ENCODE measurements around the gene LMNA.
"Not testable (repeated sequence)": the region's sequence is repeated elsewhere in the genome, so short reads cannot be mapped to it uniquely, and the experiment has no call there.

LMNA gene

DNA sequence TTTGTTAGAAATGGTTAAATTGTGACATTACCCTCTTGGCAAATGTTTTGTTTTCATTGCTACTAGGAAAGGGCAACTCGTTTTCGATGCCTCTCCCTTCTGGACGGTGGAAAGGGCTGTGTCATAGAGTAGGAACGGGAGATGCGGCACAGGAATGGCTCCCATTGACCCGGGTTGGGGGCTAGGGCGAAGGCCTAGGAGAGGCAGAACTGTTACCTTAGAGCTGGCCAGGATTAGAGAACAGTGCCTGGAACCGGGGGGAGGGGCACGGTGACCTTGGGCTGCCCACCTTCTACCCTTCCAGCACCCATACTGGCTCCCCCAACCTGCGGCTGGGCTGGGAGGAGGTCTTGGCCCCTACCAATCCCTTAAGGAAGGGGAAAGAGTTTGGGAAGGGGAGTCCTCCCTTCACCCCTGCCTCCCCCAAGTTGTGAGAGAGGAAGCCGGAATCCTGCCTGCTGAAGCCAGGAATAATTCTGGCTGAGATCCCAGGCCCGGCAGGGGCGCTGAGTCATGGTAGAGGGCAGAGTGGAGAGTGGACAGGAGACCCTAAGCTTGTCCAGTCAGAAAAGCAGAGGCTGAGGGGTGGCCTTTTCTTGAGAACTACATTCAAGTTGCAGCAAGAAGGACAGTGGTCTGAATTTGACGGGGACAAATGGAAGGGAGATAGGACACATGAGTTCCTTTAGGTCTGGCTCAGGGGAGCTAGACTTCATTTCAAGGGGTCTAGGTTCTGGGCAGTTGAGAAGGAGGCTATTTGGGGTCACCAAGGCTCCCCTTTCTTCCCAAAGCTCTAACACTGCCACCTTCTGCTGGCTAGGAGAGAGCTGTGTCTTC lies 8.2 kb downstream of the LMNA start:
- DNase-seq = no peak

DNA sequence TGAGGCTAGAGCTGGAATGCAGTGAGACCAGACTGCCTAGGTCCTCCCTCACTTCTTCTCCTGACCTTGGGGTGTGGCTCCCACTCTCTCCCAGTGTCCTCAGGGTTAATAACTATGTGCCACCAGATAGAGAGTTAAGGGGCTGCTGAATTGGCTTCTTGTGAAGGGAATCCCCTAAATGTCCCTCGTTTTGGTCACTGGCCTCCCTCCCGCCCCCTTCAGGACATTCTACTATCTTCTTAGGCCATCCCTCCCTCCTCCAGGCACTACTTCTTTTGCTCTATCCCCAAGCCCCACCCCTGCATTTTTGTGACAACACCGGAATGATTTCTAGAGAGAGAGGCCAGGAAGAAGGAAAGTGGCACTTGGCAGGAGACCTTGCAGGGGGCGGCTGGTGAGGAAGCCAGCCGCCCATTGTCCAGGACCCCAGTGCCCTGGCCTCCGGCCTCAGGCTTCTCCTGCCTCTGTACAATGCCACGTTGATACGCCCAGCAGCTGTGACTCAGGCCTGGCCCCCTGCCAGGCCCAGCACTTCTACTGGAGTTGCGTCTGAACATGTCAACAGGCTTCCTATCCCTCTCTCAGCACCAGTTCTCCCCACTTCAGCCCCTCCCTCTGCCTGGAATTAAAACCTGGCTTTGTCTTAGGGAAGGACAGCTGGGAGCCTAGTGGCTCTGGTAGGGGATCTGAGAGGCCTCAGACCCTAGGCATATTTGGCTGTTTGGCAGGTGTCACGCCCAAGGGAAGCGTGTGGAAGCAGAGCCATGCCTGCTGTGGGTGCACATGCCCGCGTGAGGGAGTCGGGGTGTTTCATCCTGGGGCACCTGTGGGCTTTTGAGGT lies 9.1 kb downstream of the LMNA start:
- peak in 1 of 2 donors; percentile 53 for DNase-seq

DNA sequence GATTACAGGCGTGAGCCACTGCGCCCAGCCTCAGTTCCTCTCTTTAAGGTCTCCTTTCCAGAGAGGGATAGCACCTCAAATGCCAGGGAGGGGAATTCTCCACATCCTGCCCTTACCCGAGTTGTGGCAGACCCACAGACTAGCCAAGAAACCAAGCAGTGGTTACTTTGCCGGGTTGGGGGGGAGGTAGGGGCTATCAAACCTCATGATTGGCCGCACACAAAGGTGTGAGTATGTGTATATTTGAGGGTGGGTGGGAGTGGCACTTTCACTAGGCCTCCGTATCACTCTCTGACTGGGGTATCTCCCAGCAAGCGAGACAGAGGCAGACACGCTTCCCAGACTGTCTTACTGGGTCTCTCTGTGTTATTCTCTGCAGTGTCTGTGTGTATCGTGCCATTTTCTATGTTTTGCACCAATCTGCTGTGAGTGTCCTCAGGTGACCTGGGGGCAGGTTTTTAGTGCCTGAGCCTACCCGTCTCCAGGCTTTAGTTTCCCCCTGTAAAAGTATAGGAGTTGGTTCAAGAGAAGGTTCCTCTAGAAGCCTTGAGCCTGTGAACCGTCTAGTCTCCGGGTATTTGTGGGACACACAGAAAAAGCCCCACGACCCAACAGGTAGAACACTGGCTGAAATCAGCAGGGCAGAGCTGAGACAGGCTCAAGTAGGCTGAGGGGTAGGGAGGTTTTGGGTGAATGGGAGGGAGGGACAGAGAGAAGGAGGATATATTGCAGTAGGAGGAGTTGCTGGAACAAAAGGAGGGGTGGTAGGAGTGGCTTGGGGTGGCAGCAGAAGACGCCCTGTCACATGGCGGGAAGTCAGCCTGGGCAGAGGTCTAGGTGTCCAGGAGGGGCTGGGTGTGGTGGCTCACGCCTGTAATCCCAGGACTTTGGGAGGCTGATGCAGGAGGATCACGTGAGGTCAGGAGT lies 10.3 kb downstream of the LMNA start:
- no peak for DNase-seq

DNA sequence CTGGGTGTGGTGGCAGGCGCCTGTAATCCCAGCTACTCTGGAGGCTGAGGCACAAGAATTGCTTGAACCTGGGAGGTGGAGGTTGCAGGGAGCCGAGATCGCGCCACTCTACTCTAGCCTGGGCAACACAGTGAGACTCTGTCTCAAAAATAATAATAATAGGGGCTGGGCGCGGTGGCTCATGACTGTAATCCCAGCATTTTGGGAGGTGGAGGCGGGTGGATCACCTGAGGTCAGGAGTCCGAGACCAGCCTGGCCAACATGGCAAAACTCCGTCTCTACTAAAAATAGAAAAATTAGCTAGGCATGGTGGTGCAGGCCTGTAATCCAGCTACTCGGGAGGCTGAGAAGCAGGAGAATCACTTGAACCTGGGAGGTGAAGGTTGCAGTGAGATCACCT lies 11.0 kb downstream of the LMNA start:
- not testable (repeated sequence) for DNase-seq

DNA sequence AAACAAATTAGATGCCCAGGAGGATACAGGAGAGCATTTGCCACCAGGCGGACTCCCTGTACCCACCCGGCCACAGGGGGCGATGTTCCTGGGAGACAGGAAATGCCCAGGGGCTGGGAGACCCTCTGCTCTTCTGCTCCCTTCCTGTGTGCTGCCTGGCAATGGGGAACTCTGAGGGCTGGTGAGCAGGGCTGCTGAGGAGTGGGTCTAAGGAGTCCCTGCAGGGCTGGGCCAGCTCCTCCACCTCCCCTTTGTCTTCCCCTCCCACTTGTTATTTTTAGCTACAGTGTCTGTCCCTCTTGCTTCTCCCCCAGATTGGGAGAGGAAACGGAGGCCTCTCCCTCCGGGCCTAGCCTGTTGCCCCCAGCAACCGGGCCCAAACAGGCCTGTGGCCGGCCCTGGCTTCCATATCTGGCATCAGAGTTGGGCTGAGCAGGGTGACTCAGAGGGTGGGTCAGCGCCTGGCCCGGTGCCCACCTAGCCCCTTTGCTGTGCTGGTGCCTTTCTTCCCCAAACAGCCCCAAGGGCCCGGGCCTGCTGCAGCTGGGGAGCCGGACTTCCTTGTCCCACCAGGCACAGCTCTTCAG lies 11.6 kb downstream of the LMNA start:
- DNase-seq = peak in 1 of 2 donors; percentile 40

DNA sequence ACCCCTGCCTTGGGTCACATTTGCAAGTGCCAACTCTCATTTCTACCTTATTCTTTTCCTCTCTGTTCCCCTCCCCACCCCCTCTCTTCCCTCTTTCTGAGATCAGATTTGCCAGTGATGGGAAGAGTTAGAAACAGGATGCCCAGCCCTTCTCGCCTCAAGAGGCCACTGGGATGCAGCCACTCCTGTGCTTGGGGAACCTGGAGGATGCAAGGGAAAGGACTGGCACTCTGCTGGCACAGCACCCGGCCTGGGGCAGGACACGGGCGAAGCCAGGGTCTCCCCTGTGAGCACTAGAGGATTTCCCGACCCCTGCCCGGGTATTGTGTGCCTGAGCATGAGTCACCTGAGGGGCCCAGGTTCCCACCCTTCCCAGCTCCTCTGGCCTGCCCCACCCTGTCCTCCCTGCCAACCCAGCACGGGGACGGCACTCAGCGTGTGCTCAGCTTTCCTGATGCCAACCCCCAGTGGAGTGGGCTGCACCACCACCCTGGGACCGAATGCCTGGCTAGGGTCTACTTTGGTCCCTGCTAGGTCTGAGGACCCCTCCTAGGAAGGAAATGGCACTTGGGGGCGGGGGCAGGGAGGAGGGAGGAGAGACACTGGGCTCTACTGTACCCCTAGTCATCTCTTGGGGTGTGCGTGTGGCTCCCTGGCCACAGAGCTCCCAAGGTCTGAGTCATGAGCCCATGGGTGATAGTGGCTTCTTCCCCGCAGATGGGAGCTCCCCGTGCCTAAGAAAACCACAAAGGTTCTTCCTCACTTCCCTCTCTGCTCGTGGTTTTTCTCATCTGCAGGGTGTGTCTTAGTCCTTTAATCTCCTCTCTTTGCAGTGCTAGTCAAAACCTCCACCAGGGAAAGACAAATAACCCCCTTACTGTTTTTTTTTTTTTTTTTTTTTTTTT lies 12.4 kb downstream of the LMNA start:
- DNase-seq = peak; percentile 67 to 75

DNA sequence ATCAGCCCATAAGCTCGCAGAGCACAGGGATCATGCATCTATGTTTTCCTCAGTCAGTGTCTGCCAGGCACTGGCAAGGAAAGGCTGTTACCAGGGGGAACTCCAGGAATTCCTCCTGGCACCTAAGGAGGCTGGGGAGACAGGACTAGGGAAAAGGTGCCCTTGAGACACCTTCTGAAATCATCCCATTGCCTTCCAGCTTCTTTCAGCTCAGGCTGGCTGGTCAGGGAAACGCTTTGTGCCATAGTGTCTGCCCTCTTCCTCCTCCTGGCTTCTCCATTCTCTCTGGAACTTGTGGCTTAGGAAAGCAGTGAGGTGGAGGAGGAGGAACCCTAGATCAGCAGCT lies 13.8 kb downstream of the LMNA start:
- DNase-seq = no peak

DNA sequence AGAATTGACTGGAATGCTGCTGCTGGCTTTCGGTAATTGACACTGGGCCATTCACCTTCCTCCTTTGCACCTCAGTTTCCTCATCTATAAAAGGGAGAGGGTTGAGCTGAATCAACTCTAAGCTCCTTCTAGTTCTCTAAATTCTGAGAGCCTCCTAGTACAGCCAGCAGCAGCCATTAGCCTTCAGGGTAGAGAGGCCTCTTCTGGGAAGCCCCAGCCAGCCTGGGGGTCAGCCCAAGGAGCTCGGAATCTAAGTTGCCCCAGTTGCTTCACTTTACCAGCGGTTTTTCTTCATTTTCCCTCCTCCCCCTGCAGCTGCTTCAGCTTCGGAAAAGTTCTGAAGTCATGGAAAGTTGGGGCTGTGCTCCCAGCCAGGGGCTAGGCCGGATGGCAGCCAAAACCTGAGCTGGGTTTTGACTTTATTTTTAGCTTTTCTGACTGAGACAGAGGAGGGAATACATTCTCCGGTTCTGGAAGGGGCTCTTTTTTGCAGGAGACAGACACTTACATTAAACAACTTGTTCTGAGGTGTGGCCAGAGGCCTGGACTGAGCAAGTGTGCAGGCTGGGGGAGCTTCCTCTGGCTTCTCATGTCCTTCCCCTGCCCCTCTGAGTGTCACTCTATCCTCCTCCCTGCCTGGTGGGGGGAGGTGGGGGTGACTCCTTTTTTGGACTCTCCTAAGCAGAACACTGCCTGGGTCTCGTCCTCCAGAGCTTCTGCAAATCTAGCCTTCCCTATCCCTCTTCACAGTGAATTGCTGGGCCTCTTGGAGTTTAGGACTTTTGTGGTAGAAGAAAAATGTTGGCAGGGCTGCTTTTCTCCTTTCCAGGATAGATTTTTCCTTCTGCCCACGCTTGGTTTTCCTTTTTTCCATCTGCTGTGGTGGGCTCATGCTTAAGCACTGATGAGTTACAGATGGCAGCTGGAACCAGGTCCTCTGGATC lies 14.4 kb downstream of the LMNA start:
- no peak for DNase-seq

DNA sequence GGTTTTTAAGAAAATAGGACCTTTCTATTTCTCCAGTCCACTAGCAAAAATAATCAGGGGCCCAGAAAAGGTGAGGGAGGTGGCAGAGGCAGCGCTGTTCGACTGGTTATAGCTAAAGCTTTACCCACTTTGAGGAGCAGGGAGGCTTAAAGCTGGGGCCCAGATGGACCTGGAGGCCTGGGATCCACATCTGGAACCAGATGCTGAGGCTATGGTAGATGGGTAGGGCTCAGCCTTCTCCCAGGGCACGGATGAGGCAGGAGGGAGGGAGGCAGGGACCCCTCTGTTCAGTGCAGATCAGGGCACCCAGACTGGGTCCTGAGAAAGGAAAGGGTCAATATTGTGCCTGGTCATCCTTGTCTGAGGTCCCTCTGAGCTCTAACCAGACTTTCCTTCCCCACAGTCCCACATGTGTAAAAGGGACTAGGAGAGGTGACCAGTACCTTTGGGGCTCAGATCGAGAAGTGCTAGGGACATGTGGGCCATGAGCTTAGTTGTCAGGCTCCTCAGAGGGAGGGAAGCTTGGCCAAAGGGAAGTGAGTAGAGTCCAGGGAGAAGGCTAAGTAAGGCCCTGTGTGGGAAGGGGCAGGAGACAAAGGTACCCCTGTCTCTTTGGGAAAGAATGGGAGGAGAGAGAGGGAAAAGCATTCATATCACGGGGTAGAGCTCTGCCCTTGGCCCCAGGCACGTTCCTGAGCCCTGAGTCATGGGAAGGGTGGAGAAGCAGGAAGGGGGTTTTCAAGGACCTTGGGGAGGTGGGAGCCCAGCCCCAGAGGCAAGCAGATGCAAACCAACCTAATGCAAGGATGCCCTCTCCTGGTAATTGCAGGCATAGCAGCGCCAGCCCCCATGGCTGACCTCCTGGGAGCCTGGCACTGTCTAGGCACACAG lies 15.4 kb downstream of the LMNA start:
- peak; percentile 87 to 88 for DNase-seq

DNA sequence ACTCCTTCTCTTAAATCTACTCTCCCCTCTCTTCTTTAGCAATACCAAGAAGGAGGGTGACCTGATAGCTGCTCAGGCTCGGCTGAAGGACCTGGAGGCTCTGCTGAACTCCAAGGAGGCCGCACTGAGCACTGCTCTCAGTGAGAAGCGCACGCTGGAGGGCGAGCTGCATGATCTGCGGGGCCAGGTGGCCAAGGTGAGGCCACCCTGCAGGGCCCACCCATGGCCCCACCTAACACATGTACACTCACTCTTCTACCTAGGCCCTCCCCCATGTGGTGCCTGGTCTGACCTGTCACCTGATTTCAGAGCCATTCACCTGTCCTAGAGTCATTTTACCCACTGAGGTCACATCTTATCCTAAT lies 16.0 kb downstream of the LMNA start:
- DNase-seq = no peak

DNA sequence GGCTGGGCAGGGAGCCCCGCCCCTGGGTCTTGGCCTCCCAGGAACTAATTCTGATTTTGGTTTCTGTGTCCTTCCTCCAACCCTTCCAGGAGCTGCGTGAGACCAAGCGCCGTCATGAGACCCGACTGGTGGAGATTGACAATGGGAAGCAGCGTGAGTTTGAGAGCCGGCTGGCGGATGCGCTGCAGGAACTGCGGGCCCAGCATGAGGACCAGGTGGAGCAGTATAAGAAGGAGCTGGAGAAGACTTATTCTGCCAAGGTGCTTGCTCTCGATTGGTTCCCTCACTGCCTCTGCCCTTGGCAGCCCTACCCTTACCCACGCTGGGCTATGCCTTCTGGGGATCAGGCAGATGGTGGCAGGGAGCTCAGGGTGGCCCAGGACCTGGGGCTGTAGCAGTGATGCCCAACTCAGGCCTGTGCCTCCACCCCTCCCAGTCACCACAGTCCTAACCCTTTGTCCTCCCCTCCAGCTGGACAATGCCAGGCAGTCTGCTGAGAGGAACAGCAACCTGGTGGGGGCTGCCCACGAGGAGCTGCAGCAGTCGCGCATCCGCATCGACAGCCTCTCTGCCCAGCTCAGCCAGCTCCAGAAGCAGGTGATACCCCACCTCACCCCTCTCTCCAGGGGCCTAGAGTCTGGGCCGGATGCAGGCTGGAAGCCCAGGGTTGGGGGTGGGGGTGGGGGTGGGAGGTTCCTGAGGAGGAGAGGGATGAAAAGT lies 20.4 kb downstream of the LMNA start:
- no peak for DNase-seq

DNA sequence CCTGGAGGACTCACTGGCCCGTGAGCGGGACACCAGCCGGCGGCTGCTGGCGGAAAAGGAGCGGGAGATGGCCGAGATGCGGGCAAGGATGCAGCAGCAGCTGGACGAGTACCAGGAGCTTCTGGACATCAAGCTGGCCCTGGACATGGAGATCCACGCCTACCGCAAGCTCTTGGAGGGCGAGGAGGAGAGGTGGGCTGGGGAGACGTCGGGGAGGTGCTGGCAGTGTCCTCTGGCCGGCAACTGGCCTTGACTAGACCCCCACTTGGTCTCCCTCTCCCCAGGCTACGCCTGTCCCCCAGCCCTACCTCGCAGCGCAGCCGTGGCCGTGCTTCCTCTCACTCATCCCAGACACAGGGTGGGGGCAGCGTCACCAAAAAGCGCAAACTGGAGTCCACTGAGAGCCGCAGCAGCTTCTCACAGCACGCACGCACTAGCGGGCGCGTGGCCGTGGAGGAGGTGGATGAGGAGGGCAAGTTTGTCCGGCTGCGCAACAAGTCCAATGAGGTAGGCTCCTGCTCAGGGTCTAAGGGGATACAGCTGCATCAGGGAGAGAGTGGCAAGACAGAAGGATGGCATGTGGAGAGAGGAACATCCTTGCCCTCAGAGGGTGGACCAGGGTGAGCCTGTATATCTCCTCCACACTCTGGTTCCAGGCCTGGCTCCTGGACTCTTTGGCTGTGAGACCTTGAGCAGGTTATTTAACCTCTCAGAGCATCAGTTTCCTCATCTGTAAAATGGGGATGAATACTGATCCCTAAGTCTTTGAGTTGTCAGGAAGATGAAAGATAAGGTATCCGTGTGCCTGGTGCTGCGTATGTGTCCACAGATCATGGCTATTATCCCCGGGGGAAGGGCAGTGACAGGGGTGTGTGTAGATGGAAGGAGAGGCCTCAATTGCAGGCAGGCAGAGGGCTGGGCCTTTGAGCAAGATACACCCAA lies 21.7 kb downstream of the LMNA start:
- no peak for DNase-seq

DNA sequence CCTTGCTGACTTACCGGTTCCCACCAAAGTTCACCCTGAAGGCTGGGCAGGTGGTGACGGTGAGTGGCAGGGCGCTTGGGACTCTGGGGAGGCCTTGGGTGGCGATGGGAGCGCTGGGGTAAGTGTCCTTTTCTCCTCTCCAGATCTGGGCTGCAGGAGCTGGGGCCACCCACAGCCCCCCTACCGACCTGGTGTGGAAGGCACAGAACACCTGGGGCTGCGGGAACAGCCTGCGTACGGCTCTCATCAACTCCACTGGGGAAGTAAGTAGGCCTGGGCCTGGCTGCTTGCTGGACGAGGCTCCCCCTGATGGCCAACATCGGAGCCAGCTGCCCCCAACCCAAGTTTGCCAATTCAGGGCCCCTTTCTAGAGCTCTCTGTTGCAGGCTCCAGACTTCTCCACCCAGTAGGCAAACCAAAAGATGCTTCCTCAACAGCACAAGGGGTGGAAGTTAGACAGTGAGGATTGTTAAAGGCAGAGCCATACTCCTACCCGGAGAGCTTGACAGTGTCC lies 22.5 kb downstream of the LMNA start:
- no peak for DNase-seq

DNA sequence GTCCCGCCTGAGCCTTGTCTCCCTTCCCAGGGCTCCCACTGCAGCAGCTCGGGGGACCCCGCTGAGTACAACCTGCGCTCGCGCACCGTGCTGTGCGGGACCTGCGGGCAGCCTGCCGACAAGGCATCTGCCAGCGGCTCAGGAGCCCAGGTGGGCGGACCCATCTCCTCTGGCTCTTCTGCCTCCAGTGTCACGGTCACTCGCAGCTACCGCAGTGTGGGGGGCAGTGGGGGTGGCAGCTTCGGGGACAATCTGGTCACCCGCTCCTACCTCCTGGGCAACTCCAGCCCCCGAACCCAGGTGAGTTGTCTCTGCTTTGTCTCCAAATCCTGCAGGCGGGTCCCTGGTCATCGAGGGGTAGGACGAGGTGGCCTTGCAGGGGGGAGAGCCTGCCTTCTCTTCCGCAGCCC lies 24.0 kb downstream of the LMNA start:
- no peak for DNase-seq

DNA sequence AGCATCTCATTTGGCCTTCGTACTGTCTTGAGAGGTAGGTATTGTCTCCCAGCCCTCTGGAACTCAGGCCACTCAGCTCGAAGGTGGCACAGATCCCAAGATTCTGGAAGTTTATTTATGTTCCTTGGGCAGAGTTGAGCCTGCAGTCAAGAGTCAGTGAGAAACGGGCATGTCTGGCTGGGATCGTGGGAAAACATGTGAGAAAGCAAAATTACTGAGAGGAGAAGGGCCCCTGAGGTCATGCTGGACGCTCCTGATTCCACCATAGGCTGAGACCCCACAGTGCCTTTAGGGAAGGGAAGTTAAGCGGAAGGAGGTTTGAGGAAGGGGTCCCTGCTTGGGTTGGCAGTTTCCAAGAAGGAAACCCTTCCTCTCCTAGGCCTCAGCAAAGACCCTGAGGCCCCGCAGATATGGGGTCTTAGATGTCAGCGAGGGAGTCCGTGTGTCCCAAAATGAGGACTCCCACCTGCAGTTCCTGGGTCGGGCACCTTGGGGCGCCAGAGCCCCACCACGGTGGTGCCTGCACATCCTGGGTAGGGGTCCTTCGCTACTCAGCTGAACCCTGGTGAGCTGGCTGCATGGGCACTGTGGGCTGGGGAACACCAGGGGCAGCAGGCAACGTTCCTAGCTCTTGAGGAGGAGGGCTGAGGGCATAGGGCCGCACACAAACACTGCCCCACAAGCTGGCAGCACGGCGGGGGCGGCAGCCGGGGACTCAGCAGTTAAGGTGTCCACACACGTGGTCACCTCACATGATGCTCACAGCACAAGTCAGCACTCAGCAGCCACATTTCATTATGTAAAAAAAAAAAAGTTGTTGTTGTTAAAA lies 26.6 kb downstream of the LMNA start:
- DNase-seq = peak; percentile 41 to 50

DNA sequence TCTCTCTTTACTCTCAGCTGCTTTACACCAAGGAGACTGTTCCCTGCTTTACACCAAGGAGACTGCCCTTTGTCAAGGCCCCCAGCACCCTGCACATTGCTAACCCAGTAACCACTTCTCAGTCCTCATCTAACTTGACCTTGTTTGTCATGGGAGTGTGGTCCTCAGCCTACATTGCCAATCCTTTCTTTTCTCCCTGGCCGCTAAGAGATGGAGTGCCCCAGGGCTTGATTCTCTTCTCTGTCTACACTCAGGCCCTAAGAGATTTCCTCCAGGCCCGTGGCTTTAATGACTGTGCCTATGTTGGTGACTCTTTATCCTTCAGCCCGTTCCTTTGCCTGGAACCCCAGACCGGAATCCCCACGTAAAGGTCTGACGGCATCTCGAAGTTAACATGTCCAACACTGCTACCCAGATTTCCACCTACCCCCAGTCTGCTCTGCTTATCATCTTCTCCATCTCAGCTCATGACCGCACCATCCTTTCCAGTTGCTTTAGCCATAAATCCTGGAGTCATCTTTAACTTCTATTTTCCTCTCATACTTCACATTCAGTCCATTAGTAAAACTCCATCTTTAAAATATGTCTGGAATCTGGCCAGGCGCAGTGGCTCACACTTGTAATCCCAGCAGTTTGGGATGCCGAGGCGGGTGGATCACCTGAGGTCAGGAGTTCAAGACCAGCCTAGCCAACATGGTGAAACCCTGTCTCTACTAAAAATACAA lies 29.4 kb downstream of the LMNA start:
- no peak for DNase-seq
